Measurements from ENCODE around the gene ASF1A.
"Not testable (repeated sequence)": the region's sequence is repeated elsewhere in the genome, so short reads cannot be mapped to it uniquely, and the experiment has no call there.

ASF1A gene

DNA sequence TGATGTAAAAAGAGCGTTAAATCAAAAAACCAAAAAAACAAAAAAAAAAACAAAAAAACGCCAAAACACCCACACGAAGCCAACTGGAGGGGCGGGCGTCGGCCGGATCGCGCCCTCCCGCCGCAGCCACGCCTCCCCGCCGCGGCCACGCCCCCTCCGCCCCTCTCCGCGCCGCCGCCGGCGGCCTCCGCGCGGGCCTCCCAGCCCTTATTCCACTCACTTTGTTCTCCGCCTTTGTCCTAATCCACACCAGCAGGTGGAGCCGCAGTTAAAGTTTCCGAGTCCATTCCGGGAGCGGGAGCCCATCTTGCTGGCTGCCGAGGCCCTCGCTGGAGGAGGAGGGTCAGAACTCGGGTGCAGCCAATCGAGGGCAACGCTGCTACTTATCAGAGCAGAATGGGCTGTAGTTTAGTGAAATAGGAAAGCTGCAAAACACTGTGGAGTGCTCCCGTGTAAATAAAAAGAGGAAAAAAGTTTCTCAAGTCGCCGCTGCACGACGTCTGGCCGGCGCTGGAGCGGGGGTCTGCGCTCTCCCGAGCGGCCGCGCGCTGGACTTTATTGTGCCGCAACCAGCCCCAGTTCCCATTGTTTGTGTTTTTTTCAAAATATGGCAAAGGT is at the start of gene ASF1A:
Gene ASF1A, plus strand, starts transcription at position 346 of the 618 bp plus-strand sequence. Its CDS starts 262 bp downstream, at position 608.
- DNase-seq = peak; percentile 92 to 95

DNA sequence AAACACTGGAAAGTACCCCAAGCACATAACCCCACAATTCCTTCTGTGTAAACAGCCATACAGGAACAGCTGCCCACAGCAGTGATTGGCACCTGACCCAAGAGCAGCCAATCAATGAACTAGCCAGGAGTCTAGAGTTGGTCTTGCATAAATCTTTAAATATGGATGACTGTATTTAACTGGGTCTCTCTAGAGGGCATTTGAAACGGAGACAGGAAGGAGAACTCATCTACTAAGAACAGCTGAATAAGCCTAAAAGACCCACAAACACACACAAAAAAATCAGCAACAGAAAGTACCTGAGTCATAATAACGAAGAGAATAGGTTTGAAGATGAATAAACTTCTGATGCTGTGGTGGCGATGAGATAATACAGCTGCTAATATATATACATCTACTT is 49.0 kb upstream of the ASF1A start:
- no peak for DNase-seq

DNA sequence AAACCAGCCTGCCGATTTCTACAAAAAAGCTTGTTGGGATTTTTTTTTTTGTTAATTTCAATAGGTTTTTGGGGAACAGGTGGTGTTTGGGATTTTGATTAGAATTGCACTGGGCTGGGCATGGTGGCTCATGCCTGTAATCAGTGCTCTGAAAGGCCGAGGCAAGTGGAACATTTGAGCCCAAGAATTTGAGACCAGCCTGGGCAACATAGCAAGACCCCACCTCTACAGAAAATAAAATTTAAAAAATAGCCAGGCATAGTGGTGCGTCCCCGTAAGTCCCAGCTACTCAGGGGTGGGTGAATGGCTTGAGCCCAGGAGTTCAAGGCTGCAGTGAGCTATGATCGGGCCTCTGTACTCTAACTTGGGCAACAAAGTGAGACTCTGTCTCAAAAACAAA is 40.5 kb upstream of the ASF1A start:
- no peak for DNase-seq

DNA sequence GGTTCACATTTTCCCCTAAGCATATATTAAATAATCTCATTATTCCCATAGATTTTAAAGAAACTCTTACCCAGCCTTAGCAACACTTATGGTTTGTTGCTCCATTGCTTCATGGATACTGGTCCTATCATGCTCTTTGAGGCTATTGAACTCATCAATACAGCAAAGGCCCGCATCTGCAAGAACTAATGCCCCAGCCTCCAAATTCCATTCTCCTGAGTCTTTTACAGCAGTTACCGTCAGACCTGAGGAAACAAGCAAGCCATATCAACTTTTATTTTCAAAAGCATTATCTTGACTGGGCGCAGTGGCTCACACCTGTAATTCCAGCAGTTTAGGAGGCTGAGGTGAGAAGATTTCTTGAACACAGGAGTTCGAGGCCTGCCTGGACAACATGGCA is 37.7 kb upstream of the ASF1A start:
- DNase-seq = no peak

DNA sequence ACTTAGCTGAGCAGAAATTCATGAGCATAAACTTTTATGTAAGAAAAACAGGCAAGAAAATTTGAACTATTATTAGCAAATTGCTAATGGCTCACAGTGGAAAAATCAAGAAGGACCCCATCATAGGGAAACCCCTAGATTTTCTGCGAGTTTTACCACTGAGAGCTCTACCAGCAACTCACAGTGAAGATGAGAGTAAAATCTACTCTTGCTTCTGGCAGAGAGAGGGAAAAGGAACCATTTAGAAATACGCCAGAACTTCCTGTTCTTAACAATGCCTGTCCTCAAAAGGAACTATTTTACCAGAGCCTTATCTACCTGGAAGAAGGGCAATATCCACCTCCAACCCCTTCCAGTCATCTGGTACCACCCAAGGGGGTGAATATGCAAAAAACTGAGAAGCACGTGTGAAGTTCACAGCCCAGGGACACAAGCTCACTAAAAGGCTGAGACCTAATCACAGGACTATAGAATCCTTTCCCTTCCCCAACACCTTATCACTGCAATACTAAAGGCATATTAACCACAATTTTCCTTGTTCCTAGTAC is 34.4 kb upstream of the ASF1A start:
- no peak for DNase-seq

DNA sequence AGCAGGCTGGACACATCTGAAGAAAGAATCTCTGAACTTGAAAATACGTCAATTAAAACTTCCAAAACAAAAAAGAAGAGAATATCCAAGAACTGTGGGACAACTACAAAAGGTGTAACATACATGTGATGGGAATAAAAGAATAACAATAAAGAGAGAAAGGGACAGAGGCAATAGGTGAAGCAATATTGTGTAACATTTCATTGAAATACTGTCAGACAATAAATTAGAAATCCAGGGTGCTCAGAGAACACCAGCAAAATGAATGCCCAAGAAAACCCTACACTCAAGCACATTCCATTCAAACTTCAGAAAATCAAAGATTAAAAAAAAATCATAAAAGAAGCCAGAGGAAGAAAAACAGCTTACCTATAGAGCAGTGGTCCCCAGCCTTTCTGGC is 33.6 kb upstream of the ASF1A start:
- DNase-seq = no peak

DNA sequence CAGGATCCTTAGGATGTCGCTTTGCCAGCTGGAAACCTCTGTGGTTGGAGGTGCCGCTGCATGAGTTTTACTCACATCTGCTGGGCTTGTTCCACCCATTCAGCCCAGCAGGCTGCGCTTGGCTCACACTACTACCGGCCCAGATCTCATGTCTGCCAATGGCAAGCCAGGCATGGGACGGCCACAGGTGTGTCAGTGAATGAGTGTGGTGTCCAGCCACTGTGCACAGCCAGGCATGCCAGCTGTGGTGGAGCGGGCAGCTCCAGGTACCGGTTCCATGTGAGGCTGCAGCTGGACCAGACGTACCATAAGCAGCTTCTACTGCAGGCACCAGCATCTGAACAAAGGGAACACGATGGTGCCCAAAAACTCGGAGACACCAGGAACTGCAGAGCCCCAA is 33.1 kb upstream of the ASF1A start:
- DNase-seq = no peak

DNA sequence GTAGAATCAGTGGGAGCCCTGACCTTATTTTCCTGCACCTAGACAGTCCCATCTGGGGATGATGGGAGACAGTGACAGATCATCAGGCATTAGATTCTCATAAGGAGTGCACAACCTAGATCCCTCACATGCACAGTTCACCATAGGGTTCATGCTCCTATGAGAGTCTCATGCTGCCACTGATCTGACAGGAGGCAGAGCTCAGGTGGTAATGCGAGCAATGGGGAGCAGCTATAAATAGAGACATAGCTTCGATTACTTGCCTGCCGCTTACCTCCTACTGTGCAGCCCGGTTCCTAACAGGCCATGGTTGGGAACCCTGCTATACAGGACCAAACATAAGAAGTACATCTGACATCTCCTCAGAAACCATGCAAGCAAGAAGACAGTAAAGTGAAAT is 31.5 kb upstream of the ASF1A start:
- no peak for DNase-seq

DNA sequence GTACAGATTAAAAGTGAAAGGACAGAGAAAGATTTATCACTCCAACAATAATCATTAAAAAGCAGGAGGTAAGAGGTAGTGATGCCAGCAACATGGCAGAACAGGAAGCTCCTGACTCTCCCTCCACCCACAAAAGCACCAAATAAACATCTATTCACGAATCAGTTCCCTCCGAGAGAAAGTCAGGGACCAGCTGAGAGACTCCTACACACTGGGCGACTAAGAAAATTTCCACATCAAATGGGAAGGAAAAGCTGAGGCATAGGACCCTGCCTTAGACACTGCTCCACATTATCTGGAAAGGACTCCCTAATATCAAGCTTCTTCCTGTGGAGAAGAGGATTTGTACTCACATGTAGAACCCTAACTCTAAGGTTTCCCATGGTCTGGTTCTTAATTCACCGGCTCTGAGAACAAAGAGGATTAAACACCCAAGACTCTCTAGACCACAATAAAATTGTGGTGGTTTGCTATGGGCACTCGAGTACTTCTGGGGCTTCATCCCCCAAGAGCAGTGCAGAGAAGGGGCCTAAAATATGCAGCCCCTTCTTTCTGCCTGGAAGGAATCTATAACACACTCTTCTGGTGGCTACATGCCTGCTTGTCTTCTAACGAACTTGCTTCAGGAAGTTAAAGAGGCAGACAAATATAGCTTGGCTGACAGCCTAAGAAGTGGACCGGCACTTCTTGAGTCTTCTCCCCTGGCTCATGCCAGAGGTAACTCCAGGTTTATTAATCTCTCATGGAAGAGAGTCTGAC is 29.4 kb upstream of the ASF1A start:
- no peak for DNase-seq

DNA sequence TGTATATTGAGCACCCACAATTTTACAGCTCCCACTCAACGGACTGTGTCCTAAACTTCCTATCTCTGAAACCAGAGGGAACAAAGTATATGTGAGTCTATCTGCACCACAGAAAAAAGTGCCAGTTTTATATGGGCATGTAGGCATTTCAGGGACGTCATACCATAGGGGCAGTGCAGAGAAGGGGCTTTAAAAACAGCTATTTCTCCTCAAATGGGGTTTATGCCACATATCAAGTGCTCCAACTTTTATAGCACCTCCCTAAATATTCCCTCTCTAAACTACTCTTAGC is 28.9 kb upstream of the ASF1A start:
- no peak for DNase-seq

DNA sequence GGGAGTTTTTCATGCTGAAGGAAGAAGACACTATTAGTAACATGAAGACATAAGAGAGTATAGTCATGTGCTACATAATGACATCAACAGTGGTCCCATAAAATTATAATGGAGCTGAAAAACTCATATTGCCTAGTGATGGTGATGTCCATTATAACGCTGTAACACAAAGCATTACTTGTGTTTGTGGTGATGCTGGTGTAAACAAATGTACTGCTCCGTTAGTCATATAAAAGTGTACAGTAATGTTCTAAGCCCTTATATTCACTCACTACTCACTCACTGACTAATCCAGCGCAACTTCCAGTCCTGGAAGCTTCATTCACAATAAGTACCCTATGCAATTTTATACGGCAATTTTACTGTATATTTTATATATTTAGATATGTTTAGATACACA is 26.8 kb upstream of the ASF1A start:
- no peak for DNase-seq

DNA sequence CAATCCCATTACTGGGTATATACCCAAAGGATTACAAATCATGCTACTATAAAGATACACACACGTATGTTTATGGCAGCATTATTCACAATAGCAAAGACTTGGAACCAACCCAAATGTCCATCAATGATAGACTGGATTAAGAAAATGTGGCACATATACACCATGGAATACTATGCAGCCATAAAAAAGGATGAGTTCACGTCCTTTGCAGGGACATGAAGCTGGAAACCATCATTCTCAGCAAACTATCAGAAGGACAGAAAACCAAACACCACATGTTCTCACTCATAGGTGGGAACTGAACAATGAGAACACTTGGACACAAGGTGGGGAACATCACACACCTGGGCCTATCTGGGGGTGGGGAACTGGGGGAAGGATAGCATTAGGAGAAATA is 25.1 kb upstream of the ASF1A start:
- not testable (repeated sequence) for DNase-seq

DNA sequence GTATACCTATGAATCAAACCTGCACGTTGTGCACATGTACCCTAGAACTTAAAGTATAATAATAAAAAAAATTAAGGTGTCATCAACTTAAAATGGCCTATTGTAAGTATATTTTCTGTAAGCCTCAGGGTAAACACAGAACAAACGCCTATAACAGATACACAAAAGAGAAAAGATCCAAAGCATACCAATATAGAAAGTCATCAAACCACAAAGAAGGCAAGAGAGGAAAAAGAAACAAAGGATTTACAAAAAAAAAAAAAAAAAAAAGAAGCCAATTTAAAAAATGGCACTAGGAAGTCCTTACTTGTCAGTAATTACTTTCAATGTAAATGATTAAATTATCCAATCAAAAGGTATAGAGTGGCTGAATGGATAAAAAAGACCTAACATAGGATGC is 24.6 kb upstream of the ASF1A start:
- no peak for DNase-seq

DNA sequence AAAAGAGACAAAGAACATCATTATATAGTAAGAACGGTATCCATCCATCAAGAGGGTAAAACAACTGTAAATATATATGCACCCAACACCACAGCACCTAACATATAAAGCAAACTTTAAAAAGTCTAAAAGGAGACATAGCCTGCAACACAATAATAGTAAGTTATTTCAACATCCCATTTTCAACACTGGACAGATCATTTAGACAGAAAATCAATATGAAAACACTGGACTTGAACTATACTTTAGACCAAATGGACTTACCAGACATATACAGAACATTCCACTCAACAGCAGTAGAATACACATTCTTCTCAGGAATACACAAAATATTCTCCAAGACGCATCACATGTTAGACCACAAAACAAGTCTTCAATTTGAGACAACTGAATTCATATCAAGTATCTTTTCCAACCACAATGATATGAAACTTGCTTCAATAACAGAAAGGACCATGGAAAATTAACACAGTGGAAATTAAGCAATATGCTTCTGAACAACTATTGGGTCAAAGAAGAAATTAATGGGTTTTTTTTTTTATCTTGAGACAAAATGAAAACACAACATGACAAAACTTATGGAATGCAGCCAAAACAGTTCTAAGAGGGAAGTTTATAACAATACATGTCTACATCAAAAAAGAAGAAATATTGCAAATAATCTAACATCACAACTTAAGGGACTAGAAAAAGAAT is 23.9 kb upstream of the ASF1A start:
- no peak for DNase-seq

DNA sequence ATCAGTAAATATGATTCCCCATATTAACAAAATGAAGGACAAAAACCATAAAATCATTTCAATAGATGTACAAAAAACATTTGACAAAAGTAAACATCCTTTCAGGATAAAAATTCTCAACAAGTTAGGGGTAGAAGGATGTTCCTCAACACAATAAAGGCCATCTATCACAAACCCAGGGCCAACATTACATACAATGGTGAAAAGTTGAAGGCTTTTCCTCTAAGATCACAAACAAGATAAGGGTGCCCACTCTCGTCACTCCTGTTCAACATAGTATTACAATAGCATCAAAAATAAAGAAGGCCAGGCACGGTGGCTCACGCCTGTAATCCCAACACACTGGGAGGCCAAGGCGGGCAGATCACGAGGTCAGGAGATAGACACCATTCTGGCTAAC is 22.6 kb upstream of the ASF1A start:
- no peak for DNase-seq

DNA sequence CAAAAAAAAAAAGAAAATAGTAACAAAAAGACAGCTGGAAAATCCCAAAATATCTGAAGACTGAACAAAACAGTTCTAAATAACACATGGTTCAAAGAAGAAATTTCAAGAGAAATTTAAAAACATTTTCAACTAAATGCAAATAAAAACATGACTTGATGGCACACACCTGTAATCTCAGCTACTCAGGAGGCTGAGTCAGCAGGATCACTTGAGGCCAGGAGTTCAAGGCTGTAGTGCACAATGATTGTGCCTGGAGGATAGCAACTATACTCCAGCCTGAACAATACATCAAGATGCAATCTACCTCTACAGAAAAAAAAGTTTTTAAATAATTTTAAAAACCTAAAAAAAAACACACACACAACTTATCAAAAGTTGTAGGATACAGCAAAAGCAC is 21.6 kb upstream of the ASF1A start:
- no peak for DNase-seq

DNA sequence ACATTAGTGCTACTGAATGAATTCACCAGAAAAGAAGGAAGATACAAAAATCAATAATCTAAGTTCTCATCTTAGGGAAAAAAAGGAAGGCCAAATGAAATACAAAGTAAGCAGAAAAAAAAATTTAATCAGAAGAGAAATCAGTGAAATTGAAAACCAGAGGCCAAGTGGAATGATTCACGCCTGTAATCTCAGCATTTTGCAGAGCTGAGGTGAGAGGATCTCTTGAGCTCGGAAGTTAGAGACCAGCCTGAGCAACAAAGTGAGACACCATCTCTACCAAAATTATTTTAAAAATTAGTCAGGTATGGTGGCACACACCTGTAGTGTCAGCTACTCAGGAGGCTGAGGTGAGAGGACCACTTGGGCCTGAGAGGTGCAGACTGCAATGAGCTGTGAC is 21.2 kb upstream of the ASF1A start:
- DNase-seq = no peak

DNA sequence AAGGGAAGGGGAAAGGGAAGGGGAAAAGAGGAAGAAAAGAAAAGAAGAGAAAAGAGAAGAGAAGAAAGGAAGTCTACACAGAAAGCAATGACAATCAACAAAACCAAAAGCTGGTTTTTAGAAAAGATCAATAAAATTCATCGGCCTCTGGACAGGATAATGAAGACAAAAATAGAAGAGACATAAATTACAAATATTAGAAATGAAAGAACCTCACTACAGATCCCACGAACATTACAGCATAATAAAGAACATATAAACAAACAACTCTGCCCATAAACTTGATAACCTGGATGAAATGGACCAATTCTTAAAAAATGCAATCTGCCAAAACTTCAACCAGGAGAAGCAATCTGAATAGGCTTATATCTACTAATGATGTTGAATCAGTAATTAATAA is 20.7 kb upstream of the ASF1A start:
- no peak for DNase-seq

DNA sequence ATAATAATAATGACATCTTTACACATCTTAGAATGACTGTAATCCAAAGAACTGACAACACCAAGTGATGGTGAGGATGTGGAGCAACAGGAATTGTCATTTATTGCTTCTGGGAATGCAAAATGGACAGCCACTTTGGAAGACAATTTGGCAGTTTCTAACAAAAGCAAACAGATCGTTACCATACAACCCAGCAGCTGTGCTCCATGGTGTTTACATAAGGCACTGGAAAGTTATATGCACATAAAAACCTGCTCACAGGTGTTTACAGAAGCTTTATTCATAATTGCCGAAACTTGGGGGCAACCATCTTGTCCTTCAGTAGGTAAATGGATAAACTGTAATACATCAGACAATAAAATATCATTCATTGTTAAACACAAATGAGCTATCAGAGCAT is 18.3 kb upstream of the ASF1A start:
- peak in 1 of 2 experiments; percentile 39 for DNase-seq

DNA sequence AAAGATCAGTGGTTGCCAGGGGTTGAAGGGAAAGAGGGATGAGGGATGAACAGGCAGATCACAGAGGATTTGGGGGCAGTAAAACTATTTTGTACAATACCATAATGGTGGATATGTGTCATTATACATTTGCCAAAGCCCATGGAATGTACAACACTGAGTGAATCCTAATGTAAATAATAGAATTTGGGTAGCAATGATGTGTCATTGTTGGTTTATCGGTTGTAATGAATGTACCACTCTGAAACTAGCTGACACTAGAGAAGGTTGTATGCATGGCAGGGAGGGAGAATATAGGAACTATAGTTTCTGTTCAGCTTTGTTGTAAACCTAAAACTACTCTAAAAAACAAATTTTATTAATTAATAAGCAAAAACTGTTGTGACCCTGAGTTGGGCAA is 17.8 kb upstream of the ASF1A start:
- no peak for DNase-seq

DNA sequence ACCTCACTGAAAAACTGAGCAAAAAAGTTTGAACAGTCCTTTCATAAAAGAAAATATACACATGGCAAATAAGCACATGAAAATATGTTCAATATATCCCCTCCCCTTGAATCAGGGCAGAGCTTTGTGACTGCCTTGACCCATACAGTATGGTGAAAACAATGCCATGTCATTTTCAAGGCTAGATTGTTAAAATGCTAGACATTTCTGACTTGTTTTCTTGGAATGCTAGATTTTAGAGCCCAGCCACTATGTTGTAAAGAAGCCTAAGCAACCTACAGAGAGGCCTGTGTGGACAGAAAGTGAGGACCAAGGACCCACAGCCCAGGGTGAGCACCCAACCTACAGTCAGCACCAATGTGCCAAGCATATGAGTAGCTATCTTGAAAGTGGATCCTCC is 17.1 kb upstream of the ASF1A start:
- no peak for DNase-seq

DNA sequence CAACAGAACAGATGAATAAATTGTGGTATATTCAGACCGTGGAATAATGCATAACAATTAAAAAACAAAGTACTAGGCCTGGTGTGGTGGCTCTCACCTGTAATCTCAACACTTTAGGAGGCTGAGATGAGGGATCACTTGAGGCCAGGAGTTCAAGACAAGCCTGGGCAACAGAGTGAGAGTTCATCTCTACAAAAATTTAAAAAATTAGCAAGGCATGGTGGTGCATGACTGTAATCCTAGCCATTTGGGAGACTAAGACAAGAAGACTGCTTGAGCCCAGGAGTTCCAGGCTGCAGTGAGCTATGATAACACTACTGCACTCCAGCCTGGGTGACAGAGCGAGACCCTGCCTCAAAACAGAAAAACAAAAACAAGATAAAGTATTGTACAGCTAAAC is 16.1 kb upstream of the ASF1A start:
- DNase-seq = no peak

DNA sequence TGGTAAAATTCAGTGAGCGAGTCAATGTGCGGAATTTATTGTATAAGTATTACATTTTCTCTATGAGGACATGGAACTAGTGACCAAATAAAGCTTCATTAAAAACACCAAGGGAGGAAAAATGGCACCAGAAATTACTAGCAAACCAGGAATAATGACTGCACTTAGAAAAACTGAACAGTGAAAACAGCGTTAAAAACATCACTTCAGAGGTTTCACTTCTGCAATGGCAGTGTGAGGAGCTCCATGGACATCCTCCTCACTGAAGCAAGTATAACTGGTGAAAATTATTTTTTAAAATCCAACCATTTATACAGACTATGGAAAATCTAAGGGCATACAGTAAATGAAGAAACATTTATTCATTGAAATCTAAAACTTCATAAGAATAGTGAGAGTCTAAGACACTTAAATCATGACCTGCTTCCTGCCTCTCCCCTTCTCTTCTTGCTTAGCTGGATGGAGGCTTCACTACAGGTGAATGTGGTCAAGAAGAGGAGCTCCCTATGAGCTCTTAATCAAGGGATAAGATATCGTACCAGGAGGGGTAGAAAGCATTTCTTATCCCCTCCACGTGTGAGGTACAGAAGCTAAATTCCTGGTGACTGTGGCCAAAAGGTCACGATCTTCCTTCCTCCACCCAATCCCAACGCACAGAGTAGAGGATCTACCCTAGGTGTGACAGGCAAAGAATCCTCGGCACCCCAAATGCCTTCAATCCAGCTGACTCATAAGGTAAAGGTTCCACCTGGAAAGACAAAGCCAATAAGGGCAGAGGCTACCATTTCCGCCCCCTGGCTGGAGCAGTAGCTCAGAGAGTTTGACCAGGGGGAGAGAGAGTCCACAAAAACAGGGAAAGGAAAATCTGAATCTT is 12.3 kb upstream of the ASF1A start:
- DNase-seq = no peak

All from NCI-H1930 (cell line).